T1000 (cell line): ENCODE results near the gene TMEM81.

Experiments
- DNase-seq: peaks from one replicate; lab custom pipeline; 2025; ENCODE audit warnings: mixed read lengths; lab: John Stamatoyannopoulos, UW

TMEM81 gene

DNA sequence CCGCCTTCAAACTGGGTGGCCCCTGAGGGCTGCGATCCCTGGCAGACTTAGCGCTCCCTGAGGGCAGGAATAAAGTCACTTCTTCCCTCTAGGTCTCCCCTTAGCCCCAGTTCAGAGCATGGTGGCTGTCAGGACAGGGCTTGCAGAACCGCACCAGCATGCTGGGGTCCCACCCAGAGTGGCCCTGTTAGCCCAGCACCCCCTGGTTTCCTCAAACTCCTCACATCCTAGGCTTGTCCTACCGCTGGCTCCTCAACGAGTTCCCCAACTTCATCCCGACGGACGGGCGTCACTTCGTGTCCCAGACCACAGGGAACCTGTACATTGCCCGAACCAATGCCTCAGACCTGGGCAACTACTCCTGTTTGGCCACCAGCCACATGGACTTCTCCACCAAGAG, 25.4 kb downstream of the TMEM81 start:
- no peak for DNase-seq

DNA sequence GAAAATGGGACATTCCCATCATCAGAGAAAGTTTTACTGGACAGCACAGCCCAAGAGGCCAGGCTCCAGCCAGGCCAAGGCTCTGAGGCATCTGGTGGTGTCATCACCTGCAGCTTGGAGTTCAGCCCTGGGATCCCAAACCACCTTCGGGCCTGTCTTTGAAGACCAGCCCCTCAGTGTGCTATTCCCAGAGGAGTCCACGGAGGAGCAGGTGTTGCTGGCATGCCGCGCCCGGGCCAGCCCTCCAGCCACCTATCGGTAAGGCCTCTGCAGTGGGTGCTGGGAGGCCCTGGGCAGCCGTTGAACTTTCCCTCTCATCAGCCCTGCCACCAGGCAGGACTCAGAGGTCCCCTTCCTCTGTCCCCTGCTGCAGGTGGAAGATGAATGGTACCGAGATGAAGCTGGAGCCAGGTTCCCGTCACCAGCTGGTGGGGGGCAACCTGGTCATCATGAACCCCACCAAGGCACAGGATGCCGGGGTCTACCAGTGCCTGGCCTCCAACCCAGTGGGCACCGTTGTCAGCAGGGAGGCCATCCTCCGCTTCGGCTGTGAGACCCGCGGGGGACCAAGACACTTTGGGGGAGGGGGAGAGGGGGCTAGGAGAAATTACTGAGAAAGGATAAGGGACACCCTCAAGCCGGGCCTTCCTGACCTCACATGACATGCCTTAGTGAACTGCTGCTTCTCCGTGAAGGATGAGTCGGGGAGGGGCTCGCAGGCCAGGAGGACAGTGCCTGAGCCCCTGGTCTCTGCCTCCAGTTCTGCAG, 26.3 kb downstream of the TMEM81 start:
- DNase-seq: no peak

DNA sequence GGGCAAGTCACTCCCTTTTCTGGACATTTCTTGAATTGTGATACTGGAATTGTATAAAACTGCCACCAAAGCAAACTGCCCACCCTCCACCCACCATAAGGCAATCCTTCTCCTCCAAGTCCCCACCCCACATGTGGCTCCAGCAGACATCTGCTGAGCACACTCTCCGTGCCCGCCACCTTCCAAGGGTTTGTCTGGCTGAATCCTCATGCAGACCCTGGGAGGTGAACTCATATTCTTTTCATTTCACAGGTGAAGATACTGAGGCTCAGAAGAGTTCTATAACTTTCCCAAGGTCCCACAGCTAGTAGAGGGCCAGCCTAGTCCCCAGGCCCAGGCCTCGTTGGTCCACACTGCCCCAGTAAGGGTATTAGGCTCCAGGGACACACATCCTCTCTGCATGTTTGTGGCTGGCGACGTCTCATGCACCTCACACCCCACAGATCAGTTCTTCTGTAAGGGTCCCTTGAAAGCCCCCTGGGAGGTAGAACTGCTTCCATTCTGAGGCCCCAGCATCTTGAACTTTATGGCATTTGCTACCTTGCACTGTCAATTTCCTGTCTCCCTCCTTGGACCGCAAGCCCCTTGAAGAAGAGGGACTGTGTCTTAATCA, 27.2 kb downstream of the TMEM81 start:
- DNase-seq: no peak

- DNase-seq: no peak
Observed at GRCh38 chr1:205056188-205056611, 28.1 kb downstream of the TMEM81 start.

- no peak for DNase-seq
Observed at GRCh38 chr1:205054013-205054412, 30.2 kb downstream of the TMEM81 start.

DNA sequence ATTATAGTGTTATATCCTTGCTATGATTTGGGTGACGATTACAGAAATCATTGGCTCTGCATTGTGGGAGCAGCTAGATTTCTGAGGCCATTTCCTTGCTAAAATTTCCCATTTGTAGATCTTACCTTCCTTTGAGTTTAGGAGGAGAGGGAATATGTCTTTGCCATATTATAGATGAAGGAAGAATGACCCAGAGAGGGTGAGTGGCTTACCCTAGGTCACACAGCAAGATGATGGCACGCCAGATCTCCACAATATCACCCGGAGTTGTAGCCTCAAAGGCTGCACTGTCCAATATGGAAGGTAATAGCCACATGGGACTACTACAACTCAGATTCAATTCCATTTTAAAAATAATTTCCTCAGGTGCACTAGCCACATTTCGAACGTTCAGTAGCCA, 31.0 kb downstream of the TMEM81 start:
- DNase-seq: no peak

GRCh38 chr1:205052690-205053089, 31.6 kb downstream of the TMEM81 start:
- DNase-seq: no peak

DNA sequence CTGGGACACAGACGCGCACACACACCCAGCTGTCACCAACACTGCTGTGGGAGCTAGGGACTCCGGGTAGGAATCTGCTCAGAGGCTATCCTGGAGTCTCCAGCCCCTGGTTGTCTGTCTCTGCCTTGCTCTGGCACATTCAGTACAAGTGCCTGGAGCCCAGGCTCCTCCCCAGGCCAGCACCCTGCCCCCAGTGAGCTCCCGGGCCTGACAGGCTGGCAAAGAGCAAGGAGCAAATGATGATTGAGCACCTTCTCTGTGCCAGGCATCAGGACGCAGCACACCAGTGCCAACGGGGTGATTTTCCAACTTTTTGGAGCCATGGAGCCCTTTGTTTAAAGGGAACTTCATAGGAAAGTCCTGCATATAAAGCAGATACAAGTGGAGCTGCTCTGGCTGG, 34.8 kb downstream of the TMEM81 start:
- DNase-seq: no peak

DNA sequence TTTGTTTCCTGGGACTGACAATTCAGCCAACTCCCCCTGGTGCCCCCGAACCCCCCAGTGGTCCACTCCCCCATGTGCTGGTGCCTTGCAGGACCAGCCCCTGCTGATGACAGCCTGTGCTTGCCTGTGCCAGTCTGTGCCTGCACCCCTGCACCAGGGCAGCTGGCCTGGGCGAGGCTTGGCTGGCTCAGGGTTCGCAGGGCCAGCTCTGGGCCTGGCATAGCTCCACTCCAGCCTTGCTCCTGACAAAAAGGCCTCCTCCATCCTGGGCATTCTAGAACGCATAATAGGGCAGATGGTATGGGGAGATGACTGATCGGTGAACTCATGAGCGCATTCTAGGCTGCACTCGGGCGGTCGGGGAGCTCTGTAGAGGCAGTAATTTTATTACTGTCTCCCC, 35.9 kb downstream of the TMEM81 start:
- DNase-seq: no peak

DNA sequence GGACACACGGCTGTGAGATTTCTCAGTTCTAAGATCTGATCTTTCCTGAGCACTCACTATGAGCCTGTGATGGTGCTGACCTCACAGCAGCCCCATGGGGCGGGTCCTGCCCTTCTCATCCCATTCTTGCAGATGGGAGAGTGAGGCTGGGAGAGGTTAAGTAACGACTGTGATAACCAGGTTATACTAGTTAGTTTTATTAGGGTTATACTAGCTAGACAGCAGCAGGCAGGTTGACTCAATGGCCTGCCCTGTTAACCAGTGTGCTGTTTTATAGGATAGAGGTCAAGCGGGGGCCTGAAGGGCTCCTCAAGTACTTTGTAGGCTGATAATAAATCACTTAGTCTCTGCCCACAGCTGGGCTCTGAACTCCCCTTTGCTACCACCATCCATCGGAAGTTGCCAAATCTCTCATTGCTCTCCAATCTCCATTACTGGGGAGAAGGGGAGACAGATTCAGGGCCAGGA, 36.5 kb downstream of the TMEM81 start:
- DNase-seq: no peak

- DNase-seq: no peak
Observed at GRCh38 chr1:205046870-205047269, 37.4 kb downstream of the TMEM81 start.

- DNase-seq: no peak
Observed at GRCh38 chr1:205045146-205045545, 39.1 kb downstream of the TMEM81 start.

DNA sequence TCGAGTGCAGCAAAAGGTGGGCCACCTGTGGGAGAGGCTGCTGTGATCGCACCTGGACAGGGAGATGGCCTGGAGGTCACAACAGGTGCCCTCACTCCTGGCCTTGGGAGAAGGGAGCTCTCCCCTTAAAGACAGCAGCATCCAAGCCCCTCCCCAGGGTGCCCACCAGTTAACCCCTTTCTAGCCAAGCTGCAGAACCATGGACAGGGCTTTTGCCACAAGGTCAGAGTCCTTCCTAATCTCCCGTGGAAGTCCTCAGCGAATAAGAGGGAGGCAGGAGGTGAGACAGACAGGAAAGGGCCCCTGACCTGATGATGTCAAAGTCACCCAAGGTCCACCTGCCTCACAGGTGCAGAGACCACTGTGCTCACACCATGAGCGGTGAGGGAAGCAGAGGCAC, 39.5 kb downstream of the TMEM81 start:
- DNase-seq: no peak

DNA sequence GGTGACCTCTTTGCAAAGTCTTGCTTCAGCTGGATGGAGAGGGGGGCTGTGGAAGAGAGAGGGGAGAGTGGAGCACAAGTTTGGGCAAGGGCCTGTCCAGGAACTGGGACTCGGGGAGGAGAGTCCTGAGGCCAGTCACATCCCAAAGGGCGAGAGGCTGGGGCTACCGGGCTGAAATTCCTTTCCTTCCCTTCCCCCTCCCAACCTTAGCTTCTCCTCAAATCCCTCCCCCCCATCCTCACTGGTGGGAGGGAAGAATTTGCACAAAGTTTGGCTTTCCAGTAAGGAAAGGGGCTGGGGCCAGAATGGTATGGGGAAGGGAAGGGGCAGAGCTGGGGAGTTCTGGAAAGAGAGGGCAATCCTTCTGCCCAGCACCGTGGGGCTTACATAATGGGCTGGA, 40.4 kb downstream of the TMEM81 start:
- no peak for DNase-seq

DNA sequence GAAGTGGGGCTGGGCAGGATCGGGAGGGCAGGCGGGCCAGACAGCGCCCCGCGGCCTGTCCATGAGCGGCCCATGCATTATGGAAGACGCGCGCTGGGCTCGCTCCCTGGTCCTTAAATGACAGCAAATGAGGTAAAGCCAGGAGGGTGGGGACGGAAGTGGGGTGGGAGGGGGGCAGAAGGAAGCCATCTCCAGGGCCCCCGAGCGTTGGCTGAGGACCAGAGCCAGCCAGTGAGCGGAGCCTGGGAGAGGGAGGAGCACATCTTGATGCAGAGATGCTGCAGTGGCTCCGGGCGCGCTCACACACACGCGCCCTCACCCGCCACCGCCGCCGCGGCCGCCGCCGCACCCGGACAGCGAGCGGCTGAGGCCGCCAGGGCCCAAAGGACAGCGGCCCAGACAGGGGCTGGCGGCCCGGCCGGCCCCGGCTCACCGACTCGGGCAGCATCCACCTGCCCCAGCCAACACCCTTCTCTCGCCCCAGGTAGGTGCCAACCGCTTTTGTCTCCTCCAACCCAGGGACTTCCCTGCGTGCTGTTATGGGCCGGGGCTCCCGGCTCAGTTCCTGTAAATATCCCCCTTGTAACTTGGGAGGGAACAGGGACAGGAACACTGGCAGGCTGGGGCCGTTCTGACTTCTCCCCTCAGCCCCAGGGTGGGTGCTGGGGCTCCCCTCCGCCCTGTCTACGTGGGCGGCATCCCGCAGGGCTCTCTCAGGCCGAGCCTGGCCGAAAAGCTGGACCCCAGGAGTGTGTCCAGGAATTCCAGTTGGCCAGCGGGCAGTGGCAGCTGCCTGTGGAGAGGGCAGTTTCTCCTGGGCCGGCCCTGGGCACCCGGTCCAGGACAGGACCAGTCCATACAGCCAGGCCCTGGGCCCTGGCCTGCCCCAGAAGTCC, 41.1 kb downstream of the TMEM81 start, which contains the start of gene CNTN2:
Gene CNTN2 (plus strand): TSS at position 302 of the 896 bp plus-strand sequence. CDS start 9,974 bp downstream, outside the sequence.
- DNase-seq: no peak

DNA sequence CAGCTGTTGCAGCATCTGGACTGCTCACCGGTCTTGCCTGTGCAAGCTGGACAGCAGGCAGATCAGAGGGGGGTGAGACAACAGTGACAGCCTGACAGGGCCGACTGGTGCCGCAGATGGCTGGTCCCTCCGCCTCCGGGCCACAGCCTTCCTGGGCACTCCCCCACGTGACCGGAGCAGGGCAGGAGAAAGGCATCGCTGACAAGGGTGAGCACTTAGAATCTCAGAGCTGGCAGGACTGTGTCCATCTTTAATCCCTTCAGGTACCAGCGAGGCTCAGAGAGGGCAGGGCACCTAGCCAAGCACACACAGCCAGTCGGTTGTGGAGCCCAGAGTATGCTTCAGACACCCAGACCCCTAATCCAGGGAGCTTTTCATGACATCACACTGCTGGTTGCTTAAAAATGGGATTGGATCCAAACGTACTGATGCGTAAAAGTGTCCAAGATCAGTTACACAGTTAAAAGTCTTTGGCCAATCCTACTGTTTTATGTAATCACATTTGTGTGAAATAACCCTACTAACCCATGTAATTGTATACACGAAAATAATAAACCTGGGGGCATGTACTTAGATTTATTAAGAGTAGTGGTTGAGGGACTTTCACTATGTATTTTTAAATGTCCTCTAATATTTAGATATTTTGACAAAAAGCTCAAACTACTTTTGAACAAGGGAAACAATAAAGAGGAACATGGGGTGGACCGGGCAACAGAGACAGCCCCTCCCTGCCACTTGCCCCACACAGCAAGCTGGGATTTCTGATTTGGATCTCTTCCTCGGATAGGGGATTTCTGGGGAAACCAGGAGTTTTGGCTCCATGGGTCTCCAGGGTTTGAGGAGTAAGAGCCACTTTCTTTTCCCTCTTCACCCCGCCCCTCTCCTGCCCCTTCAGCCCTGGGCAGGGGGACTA, 42.0 kb downstream of the TMEM81 start:
- DNase-seq: no peak

GRCh38 chr1:205041001-205041715, 43.1 kb downstream of the TMEM81 start:
- DNase-seq: no peak

DNA sequence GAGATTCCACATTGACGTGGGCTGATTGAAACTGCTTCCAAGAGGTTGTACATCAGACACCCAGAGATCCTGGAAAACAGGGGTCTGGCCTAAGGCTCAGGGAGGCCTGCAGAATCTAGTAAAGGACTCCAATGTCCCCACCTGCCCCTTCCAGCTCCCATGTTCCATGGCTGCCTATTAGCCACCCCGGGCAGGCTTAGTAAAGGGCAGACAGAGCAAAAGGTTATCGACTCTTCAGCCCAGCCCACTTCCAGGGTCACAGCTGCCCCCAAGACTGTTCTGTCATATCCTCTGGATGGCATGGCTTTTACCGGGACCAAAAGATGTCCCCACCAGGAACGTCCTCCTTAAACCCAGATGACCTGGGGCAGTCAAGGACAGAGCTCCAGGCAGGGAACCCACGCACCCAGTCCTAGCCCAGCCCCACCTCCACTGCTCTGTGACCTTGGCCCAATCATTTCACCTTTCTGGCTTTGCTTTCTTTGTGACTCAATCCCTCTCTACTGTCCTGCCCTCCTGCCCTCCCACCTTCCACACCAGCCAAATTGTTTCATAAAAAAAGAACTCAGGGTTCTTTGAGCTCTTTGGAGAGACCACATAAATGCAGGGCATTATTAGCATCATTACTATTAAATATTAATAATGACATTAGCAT, 46.0 kb downstream of the TMEM81 start:
- no peak for DNase-seq

- no peak for DNase-seq
Observed at GRCh38 chr1:205037539-205037938, 46.7 kb downstream of the TMEM81 start.
